ENCODE measurements around the gene LORICRIN.

LORICRIN gene

GRCh38 chr1:153231785-153232184 is 27.7 kb upstream of the LORICRIN start:
- H3K4me2 ChIP-seq (ENCODE audit: low read length) = no peak overlapping the region
- no peak overlapping the region for H2AFZ ChIP-seq (ENCODE audit: low read length)
- H3K36me3 ChIP-seq (ENCODE audit: insufficient read depth, low read length) = no peaks in the 10 kb centered on the region
- H3K79me2 ChIP-seq (ENCODE audit: insufficient read depth, low read length) = no peaks in the 10 kb centered on the region
- H3K4me3 ChIP-seq (ENCODE audit: low read depth, low read length, poor library complexity, severe bottlenecking) = no peak overlapping the region
- H3K27me3 ChIP-seq (ENCODE audit: insufficient read depth, low read length) = no peaks in the 10 kb centered on the region
- no peak overlapping the region for H3K27ac ChIP-seq (ENCODE audit: low read depth, low read length, poor library complexity, severe bottlenecking)
- no peaks in the 10 kb centered on the region for H3K9me2 ChIP-seq (ENCODE audit: low read depth, low read length)
- H3F3A ChIP-seq (ENCODE audit: insufficient read depth, low read length) = no peaks in the 10 kb centered on the region
- H3K9ac ChIP-seq (ENCODE audit: low read length) = no peak overlapping the region
- TF ChIP-seq CTCF (IDR thresholded peaks at IDR 0.05; ENCODE audit: low read length) (no peak), EZH2 (IDR thresholded peaks at IDR 0.05; ENCODE audit: borderline replicate concordance, low read length) (no peak)
- no peaks in the 10 kb centered on the region for H3K9me3 ChIP-seq (ENCODE audit: low read length)
- H4K20me1 ChIP-seq (ENCODE audit: insufficient read depth, low read length) = no peaks in the 10 kb centered on the region
- no peaks in the 10 kb centered on the region for H3K4me1 ChIP-seq (ENCODE audit: insufficient read depth, low read length, severe bottlenecking)

DNA sequence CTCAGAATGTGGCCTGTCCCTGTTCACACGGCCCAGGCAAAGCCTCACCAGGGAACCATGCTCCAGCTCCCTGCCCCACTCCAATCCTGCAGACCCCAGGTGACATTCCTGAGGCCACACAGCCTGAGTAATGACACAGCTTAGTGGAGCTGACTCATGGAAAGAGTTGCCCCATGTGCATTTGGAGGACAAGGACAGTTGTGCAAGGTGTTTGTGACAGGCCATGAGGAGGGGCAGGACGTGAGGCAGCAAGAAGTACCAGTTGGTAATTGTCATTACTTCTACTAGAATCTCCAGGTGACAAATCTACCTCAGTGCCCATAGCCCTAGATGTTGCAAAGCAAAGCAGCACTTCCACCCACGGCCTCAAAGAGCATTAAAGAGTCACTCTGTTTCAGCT is 26.9 kb upstream of the LORICRIN start:
- H3K4me3 ChIP-seq (ENCODE audit: low read depth, low read length, poor library complexity, severe bottlenecking) = no peak overlapping the region
- H3K9me3 ChIP-seq (ENCODE audit: low read length) = no peaks in the 10 kb centered on the region
- no peak overlapping the region for H3K4me2 ChIP-seq (ENCODE audit: low read length)
- no peak for TF ChIP-seq EZH2 (IDR thresholded peaks at IDR 0.05; ENCODE audit: borderline replicate concordance, low read length)
- no peak for TF ChIP-seq CTCF (IDR thresholded peaks at IDR 0.05; ENCODE audit: low read length)
- H3K9ac ChIP-seq (ENCODE audit: low read length) = no peak overlapping the region
- H3K4me1 ChIP-seq (ENCODE audit: insufficient read depth, low read length, severe bottlenecking) = no peaks in the 10 kb centered on the region
- no peaks in the 10 kb centered on the region for H4K20me1 ChIP-seq (ENCODE audit: insufficient read depth, low read length)
- no peaks in the 10 kb centered on the region for H3K36me3 ChIP-seq (ENCODE audit: insufficient read depth, low read length)
- no peak overlapping the region for H2AFZ ChIP-seq (ENCODE audit: low read length)
- H3K27ac ChIP-seq (ENCODE audit: low read depth, low read length, poor library complexity, severe bottlenecking) = no peak overlapping the region
- no peaks in the 10 kb centered on the region for H3K9me2 ChIP-seq (ENCODE audit: low read depth, low read length)
- H3K27me3 ChIP-seq (ENCODE audit: insufficient read depth, low read length) = no peaks in the 10 kb centered on the region
- H3F3A ChIP-seq (ENCODE audit: insufficient read depth, low read length) = no peaks in the 10 kb centered on the region
- H3K79me2 ChIP-seq (ENCODE audit: insufficient read depth, low read length) = no peaks in the 10 kb centered on the region

DNA sequence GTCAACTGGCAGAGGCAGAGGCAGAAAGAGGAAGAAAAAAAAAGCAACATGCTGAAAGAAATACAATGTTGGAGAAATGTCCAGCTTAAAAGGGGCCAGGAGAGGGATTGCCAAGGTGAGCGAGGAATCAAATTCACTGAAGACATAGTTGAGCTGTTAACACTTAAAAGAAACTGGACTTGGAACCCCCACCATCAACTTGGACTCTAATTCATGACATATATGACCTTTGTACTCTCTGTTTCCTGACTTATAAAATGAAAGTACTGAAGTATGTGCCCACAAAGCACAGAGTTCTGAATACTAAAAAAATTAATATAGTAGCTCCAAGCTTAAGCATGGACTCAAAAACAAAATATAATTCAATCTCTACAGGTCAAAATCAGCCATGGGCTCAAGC is 26.0 kb upstream of the LORICRIN start:
- Histone ChIP-seq H3F3A (ENCODE audit: insufficient read depth, low read length) (no peaks in the 10 kb centered on the region), H2AFZ (ENCODE audit: low read length) (no peak overlapping the region), H3K36me3 (ENCODE audit: insufficient read depth, low read length) (no peaks in the 10 kb centered on the region), H3K4me2 (ENCODE audit: low read length) (no peak overlapping the region), H3K79me2 (ENCODE audit: insufficient read depth, low read length) (no peaks in the 10 kb centered on the region), H3K27ac (ENCODE audit: low read depth, low read length, poor library complexity, severe bottlenecking) (no peak overlapping the region), H3K4me1 (ENCODE audit: insufficient read depth, low read length, severe bottlenecking) (no peaks in the 10 kb centered on the region), H3K9ac (ENCODE audit: low read length) (no peak overlapping the region), H3K27me3 (ENCODE audit: insufficient read depth, low read length) (no peaks in the 10 kb centered on the region), H3K4me3 (ENCODE audit: low read depth, low read length, poor library complexity, severe bottlenecking) (no peak overlapping the region), H4K20me1 (ENCODE audit: insufficient read depth, low read length) (no peaks in the 10 kb centered on the region), H3K9me3 (ENCODE audit: low read length) (no peaks in the 10 kb centered on the region), H3K9me2 (ENCODE audit: low read depth, low read length) (no peaks in the 10 kb centered on the region)
- TF ChIP-seq EZH2 (IDR thresholded peaks at IDR 0.05; ENCODE audit: borderline replicate concordance, low read length) (no peak), CTCF (IDR thresholded peaks at IDR 0.05; ENCODE audit: low read length) (no peak)

Measured in OCI-LY1 (cell line).